K562 (cell line): Measurements from ENCODE around the gene PGM5.

Experiments used
- ATF1 ChIP-seq, 2 experiments: fragments of 450-650 bp in 1 of 2; IDR thresholded peaks; 2 replicates each; pipeline ENCODE4 v1.6.1; 2016; ENCODE audit warnings: missing compliant biosample characterization in 1 of 2, missing genetic modification characterization in 1 of 2
- PURB ChIP-seq: sonication (generic); formaldehyde crosslinking; IDR thresholded peaks from 2 replicates; pipeline ENCODE4 v1.9.0; 2021; ENCODE audit warnings: low read depth, mild to moderate bottlenecking, missing genetic modification reagents
- REST ChIP-seq, 2 experiments: fragments of 450-650 bp; formaldehyde crosslinking in 1 of 2; IDR thresholded peaks; 2 replicates each; pipeline versions ENCODE4 v1.4.0 to v1.6.1; 2014 to 2020; ENCODE audit warnings: mild to moderate bottlenecking in 2 of 2, borderline replicate concordance in 1 of 2, low read depth in 1 of 2
- SNIP1 ChIP-seq: fragments of 450-650 bp; IDR thresholded peaks from 2 replicates; pipeline ENCODE4 v1.7.1; 2017; ENCODE audit warnings: low read depth, mild to moderate bottlenecking
- ZFP36 ChIP-seq: fragments of 150-350 bp; IDR thresholded peaks from 2 replicates; pipeline ENCODE4 v1.6.1; 2018; ENCODE audit warnings: low read length, low read depth; ENCODE audit not compliant: partially characterized antibody
- ZNF12 ChIP-seq: sonication (generic); formaldehyde crosslinking; IDR thresholded peaks from 2 replicates; pipeline ENCODE4 v1.4.0; 2020; ENCODE audit warnings: mild to moderate bottlenecking, missing genetic modification reagents
- ZNF121 ChIP-seq: sonication (generic); formaldehyde crosslinking; conservative IDR thresholded peaks from 2 replicates; pipeline ENCODE4 v1.8.0; 2022; ENCODE audit warnings: missing genetic modification reagents
- ZNF165 ChIP-seq: fragments of 250-450 bp; sonication (Bioruptor Pico); IDR thresholded peaks from 2 replicates; pipeline ENCODE4 v1.4.0; 2020; ENCODE audit warnings: borderline replicate concordance
- ZNF436 ChIP-seq: fragments of 250-450, 450-650 bp; sonication (Bioruptor Pico); formaldehyde crosslinking; IDR thresholded peaks from 2 replicates; pipeline ENCODE4 v1.7.0; 2020; ENCODE audit warnings: mild to moderate bottlenecking
- ZNF444 ChIP-seq: fragments of 250-450 bp; sonication (Bioruptor Pico); IDR thresholded peaks from 2 replicates; pipeline ENCODE4 v1.4.0; 2020; ENCODE audit warnings: mild to moderate bottlenecking, moderate library complexity
- TF ChIP-seq, protein P1 (sequence below): fragments of 450-650 bp; IDR thresholded peaks from 2 replicates; pipeline ENCODE4 v1.7.0; 2016; ENCODE audit warnings: borderline replicate concordance
- TF ChIP-seq, protein P2 (sequence below), 2 experiments: fragments of 450-650 bp in 1 of 2; sonication (generic) in 1 of 2; formaldehyde crosslinking in 1 of 2; IDR thresholded peaks; 2 replicates each; pipeline versions ENCODE4 v1.7.1 to v1.9.0; 2016 to 2022; ENCODE audit warnings: inconsistent platforms in 1 of 2, mild to moderate bottlenecking in 1 of 2, missing genetic modification reagents in 1 of 2

- TF ChIP-seq ZNF121 (CRISPR knock-in tag) = no peak
- TF ChIP-seq, protein P1, sequence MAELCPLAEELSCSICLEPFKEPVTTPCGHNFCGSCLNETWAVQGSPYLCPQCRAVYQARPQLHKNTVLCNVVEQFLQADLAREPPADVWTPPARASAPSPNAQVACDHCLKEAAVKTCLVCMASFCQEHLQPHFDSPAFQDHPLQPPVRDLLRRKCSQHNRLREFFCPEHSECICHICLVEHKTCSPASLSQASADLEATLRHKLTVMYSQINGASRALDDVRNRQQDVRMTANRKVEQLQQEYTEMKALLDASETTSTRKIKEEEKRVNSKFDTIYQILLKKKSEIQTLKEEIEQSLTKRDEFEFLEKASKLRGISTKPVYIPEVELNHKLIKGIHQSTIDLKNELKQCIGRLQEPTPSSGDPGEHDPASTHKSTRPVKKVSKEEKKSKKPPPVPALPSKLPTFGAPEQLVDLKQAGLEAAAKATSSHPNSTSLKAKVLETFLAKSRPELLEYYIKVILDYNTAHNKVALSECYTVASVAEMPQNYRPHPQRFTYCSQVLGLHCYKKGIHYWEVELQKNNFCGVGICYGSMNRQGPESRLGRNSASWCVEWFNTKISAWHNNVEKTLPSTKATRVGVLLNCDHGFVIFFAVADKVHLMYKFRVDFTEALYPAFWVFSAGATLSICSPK = no peak
- no peak for TF ChIP-seq ZNF444 (CRISPR knock-in tag)
- TF ChIP-seq REST (IDR thresholded peaks at IDR 0.05; ENCODE audit: borderline replicate concordance) = no peak
- TF ChIP-seq REST (CRISPR knock-in tag; IDR thresholded peaks at IDR 0.05; ENCODE audit: low read depth) = no peak
- TF ChIP-seq ZNF436 = no peak
- TF ChIP-seq, protein P2, sequence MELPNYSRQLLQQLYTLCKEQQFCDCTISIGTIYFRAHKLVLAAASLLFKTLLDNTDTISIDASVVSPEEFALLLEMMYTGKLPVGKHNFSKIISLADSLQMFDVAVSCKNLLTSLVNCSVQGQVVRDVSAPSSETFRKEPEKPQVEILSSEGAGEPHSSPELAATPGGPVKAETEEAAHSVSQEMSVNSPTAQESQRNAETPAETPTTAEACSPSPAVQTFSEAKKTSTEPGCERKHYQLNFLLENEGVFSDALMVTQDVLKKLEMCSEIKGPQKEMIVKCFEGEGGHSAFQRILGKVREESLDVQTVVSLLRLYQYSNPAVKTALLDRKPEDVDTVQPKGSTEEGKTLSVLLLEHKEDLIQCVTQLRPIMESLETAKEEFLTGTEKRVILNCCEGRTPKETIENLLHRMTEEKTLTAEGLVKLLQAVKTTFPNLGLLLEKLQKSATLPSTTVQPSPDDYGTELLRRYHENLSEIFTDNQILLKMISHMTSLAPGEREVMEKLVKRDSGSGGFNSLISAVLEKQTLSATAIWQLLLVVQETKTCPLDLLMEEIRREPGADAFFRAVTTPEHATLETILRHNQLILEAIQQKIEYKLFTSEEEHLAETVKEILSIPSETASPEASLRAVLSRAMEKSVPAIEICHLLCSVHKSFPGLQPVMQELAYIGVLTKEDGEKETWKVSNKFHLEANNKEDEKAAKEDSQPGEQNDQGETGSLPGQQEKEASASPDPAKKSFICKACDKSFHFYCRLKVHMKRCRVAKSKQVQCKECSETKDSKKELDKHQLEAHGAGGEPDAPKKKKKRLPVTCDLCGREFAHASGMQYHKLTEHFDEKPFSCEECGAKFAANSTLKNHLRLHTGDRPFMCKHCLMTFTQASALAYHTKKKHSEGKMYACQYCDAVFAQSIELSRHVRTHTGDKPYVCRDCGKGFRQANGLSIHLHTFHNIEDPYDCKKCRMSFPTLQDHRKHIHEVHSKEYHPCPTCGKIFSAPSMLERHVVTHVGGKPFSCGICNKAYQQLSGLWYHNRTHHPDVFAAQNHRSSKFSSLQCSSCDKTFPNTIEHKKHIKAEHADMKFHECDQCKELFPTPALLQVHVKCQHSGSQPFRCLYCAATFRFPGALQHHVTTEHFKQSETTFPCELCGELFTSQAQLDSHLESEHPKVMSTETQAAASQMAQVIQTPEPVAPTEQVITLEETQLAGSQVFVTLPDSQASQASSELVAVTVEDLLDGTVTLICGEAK (IDR thresholded peaks at IDR 0.05) = no peak
- TF ChIP-seq, protein P2 (CRISPR knock-in tag; IDR thresholded peaks at IDR 0.05) = no peak
- TF ChIP-seq SNIP1 = no peak
- TF ChIP-seq PURB = no peak
- TF ChIP-seq ZFP36 = no peak
- no peak for TF ChIP-seq ZNF12 (CRISPR knock-in tag)
- no peak for TF ChIP-seq ATF1 (CRISPR knock-in tag; IDR thresholded peaks at IDR 0.05)
- no peak for TF ChIP-seq ATF1 (tag; IDR thresholded peaks at IDR 0.05)
- TF ChIP-seq ZNF165 = no peak
Measured at GRCh38 chr9:68458918-68459317, 102.5 kb downstream of the PGM5 start.
